ENCODE results near the gene PLAAT5. TPM values are rescaled to one million over a fixed set of nuclear protein-coding genes. Genes with fewer than 3 reads are reported as not detected.

Gene PLAAT5
- polyA plus RNA-seq, 1 experiment = not detected

- peaks cover 7% of the 10 kb centered on the region for H3K27me3 ChIP-seq (ENCODE audit: control insufficient read depth, insufficient read depth, low read length)
- no peak overlapping the region for H3K27ac ChIP-seq (ENCODE audit: low read depth, low read length)
- peaks cover 4% of the 10 kb centered on the region for H3K9me3 ChIP-seq (ENCODE audit: control insufficient read depth, insufficient read depth, low read length)
- no peak for DNase-seq (ENCODE audit: low read depth, low spot score)
- ChIA-PET POLR2A (no interaction called here), CTCF (no interaction called here)
- no peak overlapping the region for H3K4me3 ChIP-seq (ENCODE audit: low read depth, low read length)
- TF ChIP-seq CTCF (IDR thresholded peaks at IDR 0.05; ENCODE audit: low read depth, low read length) = no peak
Observed at GRCh38 chr11:63504054-63504453, 13.1 kb upstream of the PLAAT5 start.

- H3K27me3 ChIP-seq (ENCODE audit: control insufficient read depth, insufficient read depth, low read length) = peaks cover 7% of the 10 kb centered on the region
- no peak overlapping the region for H3K4me3 ChIP-seq (ENCODE audit: low read depth, low read length)
- no peak for TF ChIP-seq CTCF (IDR thresholded peaks at IDR 0.05; ENCODE audit: low read depth, low read length)
- ChIA-PET POLR2A (no interaction called here), CTCF (no interaction called here)
- peaks cover 4% of the 10 kb centered on the region; the same call in 1 of the 2 replicates for H3K9me3 ChIP-seq (ENCODE audit: control insufficient read depth, insufficient read depth, low read length)
- H3K27ac ChIP-seq (ENCODE audit: low read depth, low read length) = no peak overlapping the region
- no peak for DNase-seq (ENCODE audit: low read depth, low spot score)
Observed at GRCh38 chr11:63503492-63503891, 12.5 kb upstream of the PLAAT5 start.

- Histone ChIP-seq H3K27me3 (ENCODE audit: control insufficient read depth, insufficient read depth, low read length) (peaks cover 7% of the 10 kb centered on the region), H3K27ac (ENCODE audit: low read depth, low read length) (no peak overlapping the region), H3K4me3 (ENCODE audit: low read depth, low read length) (no peak overlapping the region), H3K9me3 (ENCODE audit: control insufficient read depth, insufficient read depth, low read length) (peaks cover 4% of the 10 kb centered on the region; the same call in 1 of the 2 replicates)
- ChIA-PET CTCF (no interaction called here), POLR2A (no interaction called here)
- no peak for TF ChIP-seq CTCF (IDR thresholded peaks at IDR 0.05; ENCODE audit: low read depth, low read length)
- no peak for DNase-seq (ENCODE audit: low read depth, low spot score)
Observed at GRCh38 chr11:63502252-63502820, 11.4 kb upstream of the PLAAT5 start.

GRCh38 chr11:63501236-63501635 lies 10.3 kb upstream of the PLAAT5 start:
- no peak overlapping the region for H3K27ac ChIP-seq (ENCODE audit: low read depth, low read length)
- ChIA-PET CTCF (no interaction called here), POLR2A (no interaction called here)
- no peak overlapping the region for H3K4me3 ChIP-seq (ENCODE audit: low read depth, low read length)
- no peak for DNase-seq (ENCODE audit: low read depth, low spot score)
- H3K27me3 ChIP-seq (ENCODE audit: control insufficient read depth, insufficient read depth, low read length) = peaks cover 6% of the 10 kb centered on the region
- H3K9me3 ChIP-seq (ENCODE audit: control insufficient read depth, insufficient read depth, low read length) = peaks cover 4% of the 10 kb centered on the region; the same call in 1 of the 2 replicates
- no peak for TF ChIP-seq CTCF (IDR thresholded peaks at IDR 0.05; ENCODE audit: low read depth, low read length)

- CTCF ChIA-PET = no interaction called here
Observed at GRCh38 chr11:63499874-63500273, 8.9 kb upstream of the PLAAT5 start.

More at GRCh38 chr11:63499874-63500273, 8.9 kb upstream of the PLAAT5 start:
- POLR2A ChIA-PET = no interaction called here
- Histone ChIP-seq H3K9me3 (ENCODE audit: control insufficient read depth, insufficient read depth, low read length) (peaks cover 4% of the 10 kb centered on the region; the same call in 1 of the 2 replicates), H3K27ac (ENCODE audit: low read depth, low read length) (no peak overlapping the region), H3K27me3 (ENCODE audit: control insufficient read depth, insufficient read depth, low read length) (peaks cover 5% of the 10 kb centered on the region), H3K4me3 (ENCODE audit: low read depth, low read length) (no peak overlapping the region)
- no peak for DNase-seq (ENCODE audit: low read depth, low spot score)
- TF ChIP-seq CTCF (IDR thresholded peaks at IDR 0.05; ENCODE audit: low read depth, low read length) = no peak
